Renal cortex interstitium (tissue), 11 donors: ENCODE results near the gene RGL1. TPM values are rescaled to one million over a fixed set of nuclear protein-coding genes. Genes with fewer than 3 reads are reported as not detected.
A peak's percentile ranks its signal among the peaks of the same experiment; 100 is the strongest.

Source experiments
- DNase-seq, 11 donors: peaks; one replicate each; pipeline ENCODE4 v3.0.0-alpha.2; 2013; ENCODE audit warnings: low read depth in 9 of 11, low spot score in 4 of 11; ENCODE audit errors: extremely low read depth in 1 of 11
- polyA plus RNA-seq, 3 donors: library from polyadenylated mRNA; unstranded; fragments of 120-200 nt; gene quantifications; one replicate each; pipeline ENCODE4 v1.2.1, GENCODE V29; 2013; ENCODE audit not compliant: insufficient read length in 3 of 3

RGL1 gene
- polyA plus RNA-seq, 3 donors = 50.1 to 56.2 (median 52.3) TPM

DNA sequence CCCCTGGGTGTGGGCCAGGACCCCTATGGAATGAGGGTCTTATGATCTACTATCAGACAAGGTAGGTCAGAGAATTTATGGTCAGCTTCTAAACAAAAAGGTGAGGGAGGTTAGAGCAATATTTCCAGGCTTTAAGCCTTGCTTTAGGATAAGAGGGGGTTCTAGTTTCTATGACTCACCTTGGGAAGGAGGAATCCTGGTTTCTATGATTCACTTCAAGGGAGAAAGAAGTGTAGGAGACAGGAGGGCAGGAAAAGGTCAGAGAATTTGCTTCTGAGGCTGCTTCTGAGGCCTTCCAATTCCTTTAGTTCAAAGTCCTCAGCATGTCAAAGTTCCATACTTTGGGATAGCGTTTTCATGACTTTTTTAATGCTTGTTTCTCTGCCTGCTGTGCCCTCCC, 35.2 kb downstream of the RGL1 start:
- DNase-seq = no peak

DNA sequence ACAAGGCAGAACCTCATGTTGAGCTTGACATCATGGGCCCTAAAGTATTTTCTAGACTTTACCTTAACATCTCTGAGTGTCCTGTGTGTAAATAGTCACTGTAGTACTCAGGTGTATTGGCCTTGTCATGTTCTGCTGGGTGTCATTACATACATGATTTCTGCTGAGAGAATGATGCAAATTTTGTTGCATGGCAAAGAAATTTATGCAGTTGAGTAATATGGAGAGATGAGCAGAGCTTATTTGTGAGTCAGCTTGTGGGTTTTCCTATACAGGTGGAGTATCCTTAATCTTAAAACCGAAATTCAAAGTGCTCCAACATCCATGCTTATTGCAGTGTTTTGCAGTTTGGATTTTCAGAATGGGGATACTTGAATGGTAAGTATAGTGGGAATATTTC, 36.6 kb downstream of the RGL1 start:
- no peak for DNase-seq

DNA sequence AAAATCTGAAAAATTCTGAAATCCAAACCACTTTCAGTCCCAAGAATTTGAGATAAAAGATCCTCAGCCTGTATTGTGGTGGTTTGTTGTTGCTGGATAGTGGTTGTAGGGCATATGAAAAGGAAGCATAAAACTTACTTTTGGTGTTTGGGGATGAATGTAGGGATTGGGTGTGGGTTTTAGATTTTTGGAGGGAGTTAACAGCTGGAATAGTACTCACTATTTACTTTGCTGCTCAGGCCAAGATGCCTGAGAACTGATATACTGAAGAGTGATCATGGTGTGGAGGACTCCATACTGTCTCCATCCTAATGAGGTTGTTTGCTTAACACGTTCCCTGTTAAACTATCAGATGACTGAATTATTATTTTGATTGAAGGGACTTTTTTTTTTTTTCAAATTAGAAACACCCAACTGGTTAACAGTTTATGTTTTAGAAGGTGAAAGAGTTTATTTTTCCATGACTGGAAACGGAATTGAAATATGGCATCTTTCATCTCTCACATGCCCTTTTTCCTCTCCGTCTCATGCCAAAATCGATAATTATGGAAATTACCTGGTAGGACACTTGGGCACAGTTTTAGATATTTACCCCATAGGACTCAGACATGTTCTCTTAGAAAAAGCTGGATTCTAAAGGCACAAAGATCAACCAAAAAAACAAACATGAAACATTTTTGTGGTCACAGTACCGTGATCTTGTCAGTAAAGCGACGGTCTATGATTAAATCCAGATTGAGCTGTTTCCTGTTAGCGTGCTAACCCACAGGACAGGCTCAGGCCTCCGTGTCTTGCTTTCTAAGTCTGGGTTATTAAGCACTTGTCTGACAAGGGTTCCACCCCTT, 37.3 kb downstream of the RGL1 start:
- peak in 10 of 11 donors; percentile 37 to 76 (median 59) for DNase-seq

DNA sequence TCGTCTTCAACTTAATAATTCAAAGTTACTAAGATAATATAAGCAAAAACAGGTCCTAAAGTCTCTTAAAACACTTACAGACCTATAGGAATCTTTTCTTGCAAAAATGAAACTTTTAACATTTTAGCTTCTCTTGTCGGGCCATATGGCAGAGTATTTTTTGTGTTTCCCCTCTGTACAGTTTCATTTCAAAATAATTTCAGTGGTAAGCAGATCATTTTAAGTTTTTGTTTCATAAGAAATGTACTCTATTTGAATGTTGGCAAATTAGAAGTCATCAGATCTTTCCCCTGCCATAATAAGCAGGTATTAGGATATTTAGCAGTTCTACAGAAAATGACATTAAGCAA, 37.9 kb downstream of the RGL1 start:
- no peak for DNase-seq

DNA sequence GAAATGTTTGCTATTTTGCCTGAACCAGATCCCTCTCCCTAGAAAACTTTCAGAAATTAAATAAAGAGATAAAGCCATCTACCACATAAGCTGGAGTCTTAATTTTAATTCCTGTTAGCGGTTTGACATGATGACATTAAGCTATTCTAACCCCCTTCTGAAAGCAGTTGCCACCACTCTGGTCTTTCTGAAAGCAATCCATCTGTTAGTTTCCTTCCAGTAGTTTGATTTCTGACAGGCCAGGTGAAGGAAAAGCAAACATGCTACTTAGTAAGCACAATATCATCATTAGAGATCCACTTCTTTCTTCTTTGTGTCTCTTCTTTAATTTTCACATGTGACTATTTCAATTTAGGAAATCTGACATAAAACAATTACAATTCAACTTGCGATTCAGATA, 39.9 kb downstream of the RGL1 start:
- no peak for DNase-seq

DNA sequence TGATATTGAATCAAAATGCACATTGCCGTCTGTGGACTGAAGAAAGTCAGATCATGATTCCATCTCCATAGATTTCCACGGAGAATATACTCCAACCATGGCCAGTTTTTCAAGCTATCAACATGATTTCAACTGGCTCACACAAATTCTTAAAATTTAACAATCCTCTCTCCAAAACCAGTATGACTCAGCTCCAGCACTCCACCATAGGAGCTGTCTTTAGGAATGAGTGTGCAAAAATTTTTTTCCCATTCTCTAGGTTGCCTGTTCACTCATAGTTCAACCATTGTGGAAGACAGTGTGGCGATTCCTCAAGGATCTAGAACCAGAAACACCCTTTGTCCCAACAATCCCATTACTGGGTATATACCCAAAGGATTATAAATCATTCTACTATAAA, 40.8 kb downstream of the RGL1 start:
- DNase-seq = no peak

DNA sequence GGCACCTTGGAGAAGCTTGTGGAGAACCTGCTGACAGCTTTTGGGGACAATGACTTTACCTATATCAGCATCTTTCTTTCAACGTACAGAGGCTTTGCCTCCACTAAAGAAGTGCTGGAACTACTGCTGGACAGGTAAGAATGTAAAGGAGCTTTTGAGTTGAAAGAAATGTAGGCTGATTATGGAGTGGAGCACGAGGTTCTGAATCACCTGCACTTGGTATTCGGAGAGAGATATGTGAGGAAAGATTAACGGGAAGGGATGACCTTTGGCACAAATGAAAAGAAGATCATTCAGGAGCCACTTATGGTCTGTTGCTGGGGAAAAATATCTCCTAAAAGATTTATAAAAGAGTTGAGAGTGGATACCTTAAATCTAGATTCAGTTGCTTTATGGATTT, 42.7 kb downstream of the RGL1 start:
- no peak for DNase-seq

DNA sequence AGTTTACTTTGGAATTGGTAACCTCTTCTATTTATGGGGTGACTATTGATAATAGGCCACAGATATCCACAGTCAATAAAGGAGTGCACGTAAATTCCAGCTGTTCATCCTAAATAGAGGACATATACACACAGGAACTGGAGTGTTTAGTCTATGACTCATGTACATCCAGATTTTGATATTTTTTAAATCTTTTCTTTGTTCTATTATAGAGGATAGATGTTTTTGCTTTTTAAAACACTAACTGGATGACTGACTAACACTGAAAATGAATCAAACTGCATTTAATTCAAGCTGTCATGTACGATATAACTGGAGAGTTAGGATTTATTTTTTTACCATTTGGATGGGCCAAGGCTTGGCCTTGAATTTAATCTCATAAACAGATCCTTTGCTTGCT, 45.9 kb downstream of the RGL1 start:
- DNase-seq = no peak

DNA sequence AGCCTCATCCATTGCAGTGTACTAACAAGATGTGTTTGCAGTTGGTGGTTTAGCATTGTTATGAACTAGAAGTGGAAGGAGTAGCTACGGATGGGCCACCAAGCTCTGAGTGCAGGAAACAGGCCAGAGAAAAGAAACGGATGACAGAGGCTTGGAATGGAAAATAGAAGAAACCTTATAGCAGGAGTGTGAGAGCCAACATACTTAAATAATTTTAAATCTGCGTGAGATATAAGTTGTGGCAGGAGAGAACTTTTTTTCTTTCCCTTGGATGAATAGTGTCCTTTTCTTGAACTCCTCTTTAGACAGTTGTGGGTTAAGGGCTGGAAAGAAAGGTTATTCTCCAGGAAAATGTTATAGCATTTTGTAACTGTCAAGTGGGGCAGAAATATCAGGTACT, 54.2 kb downstream of the RGL1 start:
- no peak for DNase-seq

DNA sequence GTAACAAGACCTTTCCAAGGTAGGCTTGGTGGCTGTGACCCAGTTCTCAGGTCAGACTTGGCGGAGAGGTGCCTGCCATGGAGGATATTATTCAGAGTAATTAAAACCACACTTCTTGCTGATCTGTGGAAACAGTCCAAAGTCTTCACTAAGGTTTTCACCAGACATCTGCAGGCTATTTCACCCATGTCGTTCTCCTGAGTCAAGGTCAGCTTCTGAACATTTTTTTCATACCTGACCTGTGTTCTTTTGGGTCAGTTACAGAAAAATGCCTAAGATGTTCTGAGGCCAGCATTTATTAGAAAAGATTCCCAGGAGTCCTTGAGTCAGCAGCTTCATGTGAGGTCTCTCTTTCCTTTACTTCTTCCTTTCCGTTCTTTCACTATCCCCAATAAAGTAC, 54.9 kb downstream of the RGL1 start:
- no peak for DNase-seq

DNA sequence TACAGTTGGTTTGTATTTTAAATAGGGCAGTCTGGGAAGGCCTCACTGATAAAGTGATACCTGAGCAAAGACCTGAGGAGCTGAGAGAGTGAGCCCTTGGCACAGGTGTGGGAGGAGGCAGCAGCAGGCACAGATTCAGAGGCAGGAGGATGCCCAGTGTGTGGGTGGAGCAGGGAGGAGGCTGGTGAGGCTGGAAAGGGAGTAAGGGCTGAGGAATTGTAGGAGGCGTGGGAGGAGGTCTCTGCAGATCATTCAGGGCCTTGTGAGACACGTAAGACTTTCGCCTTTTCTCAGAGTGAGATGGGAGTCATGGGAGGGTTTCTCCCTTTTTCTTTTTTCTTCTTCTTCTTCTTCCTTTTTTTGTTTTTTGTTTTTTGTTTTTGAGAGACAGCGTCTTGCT, 58.0 kb downstream of the RGL1 start:
- no peak for DNase-seq

DNA sequence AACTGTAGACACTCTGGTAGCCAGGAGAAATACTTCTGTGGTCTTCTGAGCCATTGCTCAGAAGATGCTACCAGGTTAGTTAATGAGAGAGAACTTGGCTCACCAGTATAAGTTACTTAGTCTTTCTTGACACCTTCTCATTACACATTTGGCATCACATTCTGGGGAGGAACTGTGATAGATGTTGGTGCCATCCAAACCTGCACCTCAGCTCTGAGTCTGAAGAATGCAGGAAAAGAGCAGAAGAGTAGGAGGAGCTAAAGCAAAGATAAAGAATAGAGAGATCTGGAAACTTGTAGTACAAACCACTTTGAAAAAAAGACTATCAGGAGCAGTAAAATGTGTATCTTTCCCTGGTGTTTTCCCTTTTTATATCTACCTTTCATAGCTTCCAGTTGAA, 58.9 kb downstream of the RGL1 start:
- no peak for DNase-seq

DNA sequence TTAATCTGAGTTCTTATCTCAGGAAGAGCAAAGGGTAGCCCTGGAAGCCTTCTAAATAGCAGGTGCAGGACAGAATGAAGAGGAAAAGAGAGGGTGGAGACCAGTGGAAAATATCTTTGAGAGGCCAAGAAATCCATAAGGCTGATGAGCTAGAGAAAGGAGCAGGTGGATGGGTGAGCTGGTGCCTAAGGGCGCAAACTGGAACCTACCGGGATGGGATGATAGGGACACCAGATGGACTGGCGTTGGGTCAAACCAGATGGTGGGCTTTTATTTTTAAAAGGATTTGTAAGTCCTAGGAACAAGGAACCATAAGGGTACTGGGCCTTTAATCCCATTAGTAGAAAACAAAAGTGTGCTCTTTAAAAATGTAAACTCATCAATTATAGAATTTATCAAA, 59.7 kb downstream of the RGL1 start:
- no peak for DNase-seq

DNA sequence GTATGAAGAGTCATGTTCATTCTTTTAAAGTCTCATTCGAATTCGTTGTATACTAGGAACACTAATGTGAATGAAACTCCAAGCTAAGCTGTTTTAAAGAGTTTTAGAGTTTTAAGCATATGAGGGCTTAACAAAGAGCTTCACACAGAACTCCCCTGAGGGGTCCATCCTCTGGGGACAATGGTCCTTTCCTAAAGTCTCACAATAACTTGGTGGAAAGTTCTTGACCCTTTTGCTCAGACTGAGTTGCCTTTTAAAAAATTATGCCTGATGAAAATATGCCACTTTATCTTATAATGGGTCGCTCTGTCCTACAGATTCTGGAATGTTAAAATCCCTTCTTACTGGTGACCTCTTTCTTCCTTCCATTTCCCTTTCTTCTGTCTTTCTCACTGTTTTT, 64.3 kb downstream of the RGL1 start:
- no peak for DNase-seq

DNA sequence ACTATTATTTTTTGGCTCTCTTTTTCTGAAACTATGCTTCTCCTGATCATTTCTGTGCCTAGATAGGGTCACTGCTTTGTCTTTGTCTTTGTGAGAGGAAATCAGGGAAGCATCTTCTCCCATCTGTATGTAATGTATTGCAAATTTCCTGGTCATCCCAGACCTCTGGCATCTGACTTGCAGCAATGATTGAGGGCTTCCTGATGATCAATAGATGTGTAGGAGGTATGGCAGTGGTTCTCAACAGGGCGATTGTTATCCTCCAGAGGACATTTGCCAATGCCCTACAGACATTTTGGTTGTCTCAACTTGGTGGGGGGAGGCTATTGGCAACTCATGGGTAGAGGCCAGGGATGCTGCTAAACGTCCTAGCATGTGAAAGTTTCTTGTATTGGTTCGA, 64.7 kb downstream of the RGL1 start:
- no peak for DNase-seq

DNA sequence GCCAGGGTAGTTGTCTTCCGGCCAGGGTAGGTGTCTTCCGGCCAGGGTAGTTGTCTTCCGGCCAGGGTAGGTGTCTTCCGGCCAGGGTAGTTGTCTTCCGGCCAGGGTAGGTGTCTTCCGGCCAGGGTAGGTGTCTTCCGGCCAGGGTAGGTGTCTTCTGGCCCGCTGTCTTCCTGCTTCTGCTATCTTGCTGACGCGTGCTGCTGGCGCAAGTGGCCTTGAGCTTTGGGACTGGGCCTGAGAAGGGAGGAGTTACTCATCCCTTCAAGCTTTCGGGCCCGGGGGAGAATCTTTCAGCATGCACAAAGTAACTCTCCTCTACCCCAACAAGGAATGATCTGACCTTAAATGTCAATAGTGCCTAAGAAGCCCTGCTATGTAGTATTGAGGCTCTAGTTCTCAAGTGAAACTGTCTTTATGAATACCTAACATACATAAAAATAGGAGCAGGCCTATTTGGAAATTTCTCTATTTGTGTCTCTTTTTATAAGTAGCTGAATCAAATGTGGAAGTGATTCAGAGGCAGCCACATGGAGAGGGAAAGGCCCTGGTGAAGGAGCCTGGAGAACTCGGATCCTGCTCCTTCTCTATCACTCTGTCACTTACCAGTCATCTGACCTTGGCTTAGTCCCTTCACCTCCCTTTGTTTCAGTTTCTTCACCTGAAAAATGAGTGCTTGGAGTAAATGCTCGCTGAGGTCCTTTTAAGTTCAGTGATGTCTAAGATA, 65.6 kb downstream of the RGL1 start:
- no peak for DNase-seq

DNA sequence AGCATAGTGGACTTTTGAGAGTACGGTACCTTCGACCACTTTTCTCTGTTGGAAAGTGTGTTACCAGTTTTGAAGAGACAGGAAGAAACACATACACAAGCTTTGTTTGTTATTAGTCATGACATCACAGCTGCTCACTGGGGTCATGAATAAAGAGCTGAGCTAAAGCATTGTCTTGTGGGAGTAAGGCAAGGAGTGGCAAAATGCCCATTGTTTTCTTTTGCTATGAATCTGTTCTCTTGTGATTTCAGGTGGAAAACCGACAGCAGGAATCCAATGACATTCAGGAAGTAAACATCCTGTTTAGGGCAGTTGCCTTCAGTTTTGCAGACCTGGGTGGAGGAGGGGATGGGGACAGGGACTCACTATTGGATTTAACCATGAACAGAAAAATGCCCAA, 66.2 kb downstream of the RGL1 start:
- DNase-seq = no peak

DNA sequence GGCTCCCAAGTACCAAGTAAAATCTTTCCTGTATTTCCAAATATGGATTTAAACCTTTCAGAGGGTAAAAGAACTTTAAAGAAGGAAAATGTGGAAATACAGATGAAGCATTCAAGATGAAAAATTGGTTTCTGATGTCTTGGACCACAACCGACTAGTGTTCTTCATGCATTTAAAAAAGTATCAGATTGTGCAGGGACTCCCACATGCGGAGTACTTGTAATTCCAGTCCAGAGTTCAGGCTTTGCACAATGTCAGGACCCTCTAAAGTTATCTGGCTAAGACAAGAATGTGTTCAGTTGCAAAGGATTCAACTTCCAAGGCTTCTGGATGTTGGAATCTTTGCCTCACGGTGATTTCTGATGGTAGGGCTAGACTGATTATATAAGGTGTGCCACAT, 66.7 kb downstream of the RGL1 start:
- no peak for DNase-seq

DNA sequence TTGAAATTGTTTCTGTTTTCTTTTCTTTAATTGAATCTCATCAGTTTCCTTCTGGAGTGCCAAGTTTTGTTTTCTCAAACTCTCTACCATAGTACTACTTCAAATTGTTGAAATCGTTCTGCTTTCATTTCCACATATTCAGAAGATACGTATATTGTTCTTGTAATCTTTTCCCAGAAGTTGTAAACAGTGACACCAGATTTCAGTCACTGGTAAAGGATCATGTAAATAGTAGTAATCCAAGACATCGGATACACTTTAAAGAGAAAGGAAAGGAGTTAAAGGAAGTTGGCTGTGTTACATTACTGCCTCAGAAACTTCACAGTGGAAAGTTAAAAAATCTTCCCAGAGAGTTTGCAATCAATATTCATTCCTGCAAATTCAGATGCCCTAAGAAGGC, 67.5 kb downstream of the RGL1 start:
- no peak for DNase-seq

DNA sequence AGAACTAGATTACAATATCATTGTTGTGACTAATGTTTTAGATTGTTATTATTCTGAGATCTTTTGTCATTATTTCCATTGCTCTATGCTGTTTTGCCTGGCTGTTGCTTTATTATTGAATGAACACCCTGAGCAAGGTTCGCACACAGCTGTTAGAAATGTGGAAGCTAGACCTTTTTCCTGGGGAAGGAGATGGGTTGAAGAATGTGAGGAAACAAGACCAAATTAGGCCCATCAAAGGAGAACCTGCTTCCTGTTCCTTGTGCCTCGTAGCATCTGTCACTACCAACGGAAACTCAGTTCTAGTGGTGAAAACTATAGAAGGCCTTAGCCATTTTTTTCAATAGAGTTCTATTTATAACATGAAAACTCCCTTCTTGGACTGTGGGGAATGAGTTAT, 68.7 kb downstream of the RGL1 start:
- no peak for DNase-seq

DNA sequence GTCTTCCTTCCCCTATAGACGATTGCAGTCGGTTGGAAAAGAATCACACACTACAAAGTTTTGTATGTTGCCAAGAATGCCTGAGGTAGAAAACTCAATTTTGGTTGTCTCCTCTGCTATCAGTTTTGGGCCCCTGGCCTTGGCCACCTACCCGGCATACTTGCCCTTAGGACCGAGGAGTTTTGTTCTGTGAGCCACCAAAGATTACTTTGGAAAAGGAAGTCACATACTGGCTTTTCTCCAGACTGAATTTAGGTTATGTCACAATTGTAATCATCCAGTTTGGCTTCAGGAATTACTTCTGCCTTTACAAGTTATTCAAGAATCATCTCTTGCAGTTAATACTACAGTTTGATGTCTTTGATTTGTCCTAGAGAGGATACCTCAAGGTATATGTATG, 71.4 kb downstream of the RGL1 start:
- DNase-seq = no peak
